Hypothalamus (tissue), 51 donors: ENCODE measurements around the gene TTC33.

Experiments used
- DNase-seq, 51 donors: peaks; one replicate each; lab custom pipeline; 2025; lab: John Stamatoyannopoulos, UW

Gene TTC33

DNA sequence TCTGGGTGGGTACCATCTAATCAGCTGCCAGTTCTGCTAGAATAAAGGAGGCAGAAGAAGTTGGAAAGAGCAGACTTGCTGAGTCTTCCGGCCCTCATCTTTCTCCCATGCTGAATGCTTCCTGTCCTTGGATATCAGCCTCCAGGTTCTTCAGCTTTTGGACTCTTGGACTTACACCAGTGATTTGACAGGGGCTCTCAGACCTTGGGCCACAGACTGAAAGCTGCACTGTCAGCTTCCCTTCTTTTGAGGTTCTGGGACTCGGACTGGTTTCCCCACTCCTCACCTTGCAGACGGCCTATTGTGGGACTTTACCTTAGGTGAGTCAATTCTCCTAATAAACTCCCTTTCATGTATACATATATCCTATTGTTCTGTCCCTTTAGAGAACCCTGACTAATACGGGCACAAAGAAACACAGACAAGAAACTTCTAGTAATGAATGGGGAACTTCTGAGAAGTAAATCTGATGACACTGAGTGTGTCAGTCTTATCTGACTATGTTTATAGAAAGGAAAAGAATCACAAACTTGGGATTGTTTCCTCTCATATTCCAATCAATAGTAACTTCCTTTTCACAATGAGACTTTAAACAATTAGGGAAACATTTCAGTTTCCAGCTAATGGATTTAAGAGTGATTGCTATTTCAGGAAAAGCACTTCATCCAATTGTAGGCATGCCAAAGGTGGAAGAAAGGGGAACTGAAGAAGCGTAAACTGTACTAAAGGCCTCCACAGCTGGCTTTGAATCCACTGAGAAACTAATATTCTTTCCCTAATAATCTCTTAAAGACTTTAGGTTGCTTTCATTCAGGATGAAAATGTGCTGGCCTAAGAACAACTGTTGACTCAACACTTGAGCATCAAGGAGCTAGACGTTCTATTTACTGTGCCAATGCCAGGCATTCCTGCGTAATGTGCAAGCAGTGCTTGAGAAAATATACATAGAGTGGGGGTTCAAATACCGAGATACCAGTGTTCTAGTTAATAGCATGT is 204.0 kb downstream of the TTC33 start:
- no peak for DNase-seq

DNA sequence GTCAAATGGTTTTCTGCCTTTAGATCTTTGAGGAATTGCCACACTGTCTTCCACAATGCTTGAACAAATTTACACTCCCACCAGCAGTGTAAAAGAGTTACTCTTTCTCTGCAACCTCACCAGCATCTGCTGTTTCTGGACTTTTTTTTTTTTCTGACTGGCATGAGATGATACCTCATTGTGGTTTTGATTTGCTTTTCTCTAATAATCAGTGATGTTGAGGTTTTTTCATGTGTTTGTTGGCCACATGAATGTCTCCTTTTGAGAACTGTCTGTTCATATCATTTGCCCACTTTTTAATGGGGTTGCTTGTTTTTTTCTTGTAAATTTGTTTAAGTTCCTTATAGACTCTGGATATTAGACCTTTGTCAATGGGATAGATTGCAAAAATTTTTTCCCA is 205.3 kb downstream of the TTC33 start:
- DNase-seq, result no peak

DNA sequence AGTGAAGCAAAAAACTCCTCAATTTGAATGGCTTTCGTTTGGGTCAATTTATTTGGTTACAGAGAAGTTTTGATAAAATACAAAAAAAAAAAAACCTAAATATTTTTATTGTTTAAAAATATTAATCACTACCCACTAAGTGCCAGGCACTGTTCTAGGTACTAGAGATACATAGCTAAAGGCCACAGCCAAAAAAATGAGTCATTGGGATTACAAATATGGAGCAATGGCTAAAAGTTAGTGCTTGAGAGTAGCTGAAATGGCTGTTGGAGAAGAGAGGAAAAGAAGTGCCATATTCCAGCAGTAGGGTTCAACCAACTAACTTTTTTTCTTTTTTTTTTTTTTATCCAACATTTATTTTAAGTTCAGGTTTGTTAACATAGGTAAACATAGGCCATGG is 206.1 kb downstream of the TTC33 start:
- DNase-seq, result no peak

DNA sequence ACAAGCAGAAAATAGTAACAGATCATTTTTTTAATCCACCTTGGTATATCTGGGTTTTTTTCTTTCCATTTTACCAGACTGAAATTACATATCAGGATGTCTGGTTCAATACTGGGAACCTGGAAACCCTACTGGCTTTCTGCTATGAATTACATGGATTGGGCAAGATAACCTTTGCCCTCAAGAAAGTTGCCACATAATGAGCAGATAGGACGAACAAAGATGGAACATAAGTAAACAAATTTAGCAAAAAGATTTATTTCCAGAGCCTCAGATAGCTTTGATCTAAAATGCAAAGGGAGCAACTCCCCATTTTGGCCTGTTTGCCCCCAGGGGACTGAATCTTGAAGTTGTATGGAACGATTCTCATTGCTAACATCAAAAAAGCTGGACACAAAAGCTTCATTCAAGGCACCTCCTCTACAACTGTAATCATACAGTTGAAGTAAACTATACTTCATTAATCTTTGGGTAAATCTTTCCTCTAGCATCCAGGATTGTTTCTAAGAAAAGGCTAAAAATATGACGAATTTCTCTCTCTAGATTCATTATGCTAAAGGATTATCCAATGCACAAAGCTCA is 207.7 kb downstream of the TTC33 start:
- no peak for DNase-seq

DNA sequence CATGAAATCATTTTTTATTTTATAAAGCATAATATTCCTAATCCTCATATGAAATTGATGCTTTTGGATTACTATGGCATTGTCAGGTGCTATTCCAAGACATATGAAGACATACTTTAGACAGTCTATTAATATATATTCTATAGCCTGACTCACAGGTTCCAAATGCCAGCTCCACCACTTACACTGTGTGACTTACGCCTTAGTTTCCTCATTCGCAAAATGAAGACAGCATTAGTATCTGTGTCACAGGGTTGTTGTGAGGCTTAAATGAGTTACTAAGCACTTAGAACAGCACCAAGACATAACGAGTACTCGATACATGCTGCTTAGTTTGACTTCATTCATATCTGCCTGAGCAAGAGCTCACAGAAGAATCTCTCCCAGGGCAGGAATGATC is 208.2 kb downstream of the TTC33 start:
- DNase-seq, result no peak

DNA sequence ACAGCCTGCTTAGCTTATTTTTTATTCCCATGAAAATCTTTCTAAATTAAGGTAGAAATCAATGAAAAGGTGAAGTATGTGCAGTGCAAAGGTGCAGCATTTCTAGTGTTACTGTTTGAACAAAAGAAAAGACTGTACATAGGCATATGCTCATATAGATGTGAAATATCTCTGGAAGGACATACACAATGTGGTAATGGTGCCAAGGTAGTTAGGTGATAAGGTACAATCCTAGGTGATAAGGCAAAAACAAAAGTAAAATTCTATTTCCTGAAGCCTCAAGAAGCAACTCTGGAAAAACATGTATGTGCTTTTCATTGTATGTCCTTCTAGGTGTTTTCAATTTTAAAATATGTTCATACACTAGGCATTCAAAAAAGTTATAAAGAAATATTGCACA is 215.5 kb downstream of the TTC33 start:
- DNase-seq, result no peak

DNA sequence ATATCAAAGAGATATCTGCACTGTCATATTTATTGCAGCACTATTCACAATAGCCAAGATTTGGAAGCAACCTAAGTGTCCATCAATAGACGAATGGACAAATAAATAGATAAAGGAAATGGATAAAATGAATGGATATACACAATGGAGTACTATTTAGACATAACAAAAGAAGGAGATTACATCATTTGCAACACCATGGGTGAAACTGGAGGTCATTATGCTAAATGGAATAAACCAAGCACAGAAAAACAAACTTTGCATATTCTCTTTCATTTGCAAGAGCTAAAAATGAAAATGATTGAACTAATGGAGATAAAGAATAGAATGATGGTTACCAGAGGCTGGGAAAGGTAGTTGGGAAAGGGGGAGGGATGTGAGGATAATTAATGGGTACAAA is 231.1 kb downstream of the TTC33 start:
- no peak for DNase-seq

DNA sequence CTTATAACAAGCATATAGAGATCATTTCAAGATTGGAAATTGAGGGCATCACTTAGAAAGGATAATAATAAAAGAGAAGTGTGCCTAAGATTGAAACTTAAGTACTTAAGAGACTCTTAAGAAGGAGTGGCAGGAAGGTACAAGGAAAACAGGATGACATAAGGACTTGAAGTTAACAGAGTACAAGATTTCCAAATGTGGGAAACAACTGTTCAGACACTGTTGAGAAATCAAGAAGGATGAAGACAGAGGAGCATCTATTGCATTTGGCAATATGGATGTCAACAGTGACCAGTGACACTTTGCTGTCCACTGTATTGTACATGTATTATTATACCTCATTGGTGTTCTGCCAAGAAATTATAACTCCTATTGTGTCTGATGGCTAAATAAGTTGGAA is 233.8 kb downstream of the TTC33 start:
- DNase-seq, result no peak

DNA sequence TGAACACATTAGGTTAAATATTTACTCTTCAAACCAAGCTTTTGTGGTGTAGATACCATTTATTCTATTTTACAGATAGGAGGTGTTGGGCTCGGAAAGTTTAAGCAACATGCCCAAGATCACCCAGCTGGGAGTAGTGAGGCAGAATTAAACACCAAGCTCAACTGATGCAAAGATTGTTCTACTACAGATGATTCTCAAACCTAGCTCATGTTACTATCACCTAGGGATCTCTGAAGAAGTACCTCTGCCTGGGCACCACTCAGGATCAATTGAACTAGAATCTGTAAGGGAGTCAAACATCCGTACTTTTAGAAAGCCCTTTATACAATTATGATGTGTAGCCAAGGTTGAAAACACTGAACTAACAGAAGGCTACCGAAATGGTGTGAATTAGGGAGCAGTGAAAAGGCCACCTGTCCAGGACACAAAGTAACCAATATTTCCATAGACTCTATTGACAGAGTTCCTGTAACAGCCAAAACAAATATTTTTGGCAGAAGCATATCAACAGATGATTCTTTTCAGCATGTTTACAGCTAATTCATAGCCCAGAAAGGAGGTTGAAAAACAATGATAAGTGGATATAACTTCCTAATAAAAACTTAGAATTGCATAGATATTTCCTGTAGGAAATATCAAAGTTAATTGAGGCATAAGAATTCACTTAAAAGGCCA is 234.5 kb downstream of the TTC33 start:
- no peak for DNase-seq

DNA sequence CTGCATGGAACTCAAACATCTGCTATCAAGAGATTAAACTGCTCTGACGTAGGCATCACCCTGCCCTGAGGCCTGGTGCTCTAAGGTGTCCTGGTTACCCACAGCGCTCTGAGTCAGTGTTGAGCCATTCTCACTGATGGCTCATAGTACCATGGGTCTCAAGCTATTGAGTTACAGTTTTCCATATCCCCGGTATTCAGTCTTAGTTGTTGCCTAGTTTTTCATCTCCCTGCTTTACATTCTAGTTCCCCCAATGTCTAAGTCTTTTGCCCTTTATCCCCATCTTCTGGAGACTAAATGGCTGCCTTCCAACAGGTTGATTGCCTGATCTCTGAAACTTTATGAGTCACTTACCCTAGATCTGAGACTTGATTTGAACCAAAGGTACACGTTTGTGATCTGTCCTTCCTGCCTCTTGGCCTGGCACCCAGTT is 237.3 kb downstream of the TTC33 start:
- DNase-seq, result no peak

DNA sequence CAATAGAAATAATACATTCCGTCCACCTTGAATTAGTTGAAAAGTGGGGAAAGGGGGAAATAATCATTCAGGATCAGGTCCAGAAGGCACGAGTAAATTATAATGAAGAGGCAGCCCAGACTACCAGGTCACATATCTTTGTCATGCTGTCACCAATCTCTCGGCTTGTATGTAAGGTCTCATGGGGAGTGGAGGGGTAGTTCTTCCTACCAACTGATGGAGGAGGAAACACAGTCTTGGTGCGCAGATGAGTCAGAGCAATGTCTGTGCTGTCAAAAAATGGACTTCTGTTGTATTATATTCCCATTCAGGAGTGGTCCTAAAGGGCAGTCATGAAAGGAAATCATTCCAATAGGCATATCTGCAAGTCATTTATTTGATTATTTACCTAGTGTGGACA is 240.3 kb downstream of the TTC33 start:
- DNase-seq, result no peak

DNA sequence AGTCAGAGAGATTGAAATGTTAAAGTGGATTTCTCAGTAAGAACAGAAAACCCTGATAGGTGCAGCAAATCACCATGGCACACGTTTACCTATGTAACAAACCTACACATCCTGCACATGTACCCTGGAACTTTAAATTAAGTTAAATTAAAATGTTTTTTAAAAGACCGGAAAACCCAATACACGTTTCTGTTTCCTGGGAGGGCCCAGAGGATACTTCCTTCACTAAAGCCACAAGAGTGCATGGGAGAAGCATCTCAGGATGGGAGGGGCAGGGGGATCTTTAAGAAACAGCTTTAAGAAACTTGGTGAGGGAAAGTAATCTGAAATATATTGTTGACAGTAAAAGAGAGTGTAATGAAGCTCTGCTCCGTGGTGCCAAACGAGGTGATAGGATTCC is 240.8 kb downstream of the TTC33 start:
- no peak for DNase-seq

DNA sequence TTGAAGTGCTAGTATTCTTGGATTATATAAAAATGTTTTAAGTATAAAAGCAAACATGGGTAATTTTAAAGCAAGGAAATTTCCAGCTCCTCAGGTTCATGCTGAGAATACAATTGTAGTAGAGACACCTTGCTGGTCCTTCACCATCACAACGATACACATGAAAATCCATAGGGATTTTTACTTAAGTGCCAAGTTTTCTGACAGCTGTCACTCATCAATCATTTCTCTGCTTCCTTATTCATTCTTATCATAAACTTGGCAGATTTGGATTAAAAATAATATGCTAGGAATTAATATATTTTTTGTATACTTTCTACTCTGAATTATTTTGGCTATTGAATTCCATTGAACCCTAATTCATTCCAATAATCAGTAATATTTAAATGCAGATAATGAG is 244.0 kb downstream of the TTC33 start:
- DNase-seq, result no peak

DNA sequence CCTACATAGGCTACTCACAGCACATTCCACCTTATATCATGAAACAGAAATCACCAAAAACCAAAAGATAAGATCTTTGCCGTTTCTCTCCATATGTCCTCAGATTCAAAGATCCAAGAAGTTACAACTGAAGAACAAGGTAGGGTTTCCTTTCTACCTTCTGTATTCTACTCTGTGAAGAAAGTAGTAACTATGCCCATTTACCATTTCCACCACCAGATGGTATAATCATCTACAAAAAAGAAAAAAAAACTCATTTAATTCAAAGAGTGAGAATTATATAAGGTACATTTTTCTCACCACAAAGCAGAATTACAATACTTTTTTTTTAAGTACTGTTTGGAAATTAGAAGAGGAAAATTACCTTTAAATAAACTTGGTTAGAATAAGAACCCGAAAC is 248.7 kb downstream of the TTC33 start:
- DNase-seq, result no peak

DNA sequence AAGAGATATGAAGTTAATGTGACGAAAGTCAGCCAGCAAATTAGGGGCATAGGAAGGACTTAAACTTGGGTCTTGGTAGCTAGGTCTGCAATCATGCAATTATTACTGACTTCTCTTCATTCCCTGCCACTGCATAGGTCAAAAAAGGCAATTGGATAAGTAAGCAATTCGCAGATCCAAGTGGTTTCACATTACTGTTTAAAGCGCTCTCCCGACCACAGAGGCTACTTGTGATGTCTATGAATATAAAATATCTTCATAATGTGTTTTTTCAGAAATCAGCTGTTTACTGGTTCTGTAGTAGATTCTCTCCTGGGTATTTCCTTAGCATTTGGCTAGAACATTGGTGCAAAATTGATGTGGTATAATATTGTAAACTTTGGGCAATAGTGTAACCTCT is 250.7 kb downstream of the TTC33 start:
- DNase-seq, result no peak

DNA sequence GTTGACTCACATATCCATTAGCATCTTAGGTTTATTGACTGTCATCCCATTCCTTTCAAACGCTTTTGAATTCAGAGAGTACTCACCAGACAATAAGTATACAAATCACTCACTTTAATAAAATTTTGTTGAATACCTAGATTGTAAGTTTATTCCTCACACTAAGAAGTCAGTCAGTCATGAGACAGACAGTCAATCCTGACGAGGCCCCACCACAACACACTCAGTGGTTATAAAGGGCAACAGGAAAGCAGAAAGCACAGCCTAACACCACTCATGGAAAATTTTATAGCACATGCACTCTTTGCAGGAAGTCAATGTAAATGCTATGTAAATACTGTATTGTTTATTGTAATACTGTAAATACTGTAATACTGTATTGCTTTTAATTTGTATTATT is 252.3 kb downstream of the TTC33 start:
- DNase-seq, result no peak

DNA sequence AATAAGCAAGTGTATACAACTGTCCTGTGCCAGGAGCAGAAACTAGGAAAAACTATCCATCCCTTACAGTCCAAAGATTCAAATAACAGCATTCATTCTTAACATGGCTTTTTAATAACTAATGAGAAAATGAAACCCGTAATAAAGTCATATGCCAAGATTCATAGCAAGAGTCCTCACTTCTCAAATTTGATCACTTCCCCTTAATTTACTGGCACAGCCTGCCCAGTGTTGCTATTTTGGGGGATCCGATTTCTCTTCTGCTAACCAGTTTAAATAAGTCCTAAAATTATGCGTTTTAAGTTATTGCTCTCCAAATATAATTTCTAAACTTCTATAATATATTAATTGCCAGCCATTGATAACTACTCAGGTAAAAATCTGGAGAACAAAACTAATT is 253.0 kb downstream of the TTC33 start:
- no peak for DNase-seq

DNA sequence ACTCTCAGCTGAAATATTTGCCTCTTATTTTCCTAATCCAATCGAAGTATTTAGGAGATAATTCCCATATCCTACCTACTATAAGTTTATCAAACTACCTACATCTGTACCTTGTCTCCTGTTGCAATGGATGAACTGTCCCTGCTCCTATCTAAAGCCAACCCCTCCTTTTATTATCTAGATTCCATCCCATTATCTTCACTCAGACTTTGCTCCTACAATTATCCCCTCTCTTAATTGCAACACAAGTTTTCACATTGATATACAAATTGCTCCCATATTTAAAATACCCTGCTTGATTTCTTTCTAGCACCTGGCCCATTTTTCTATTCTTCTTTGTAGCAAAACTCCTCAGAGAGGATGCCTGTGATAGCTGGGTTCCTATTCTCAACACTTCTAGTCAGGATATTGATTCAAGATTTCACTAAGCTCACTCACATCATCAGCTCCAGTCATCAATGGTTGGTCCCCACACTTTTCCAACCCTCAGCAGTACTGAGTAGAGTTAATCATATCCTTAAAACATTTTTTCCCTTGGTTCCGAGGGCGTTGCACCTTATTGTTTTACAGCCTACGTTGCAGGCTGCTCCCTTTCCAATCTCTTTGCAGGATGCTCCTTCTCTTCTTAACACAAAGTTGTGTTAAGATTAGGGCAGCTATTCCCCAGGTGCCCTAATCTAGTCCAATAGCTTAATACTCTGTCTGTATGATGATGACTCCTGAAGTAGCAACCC is 253.9 kb downstream of the TTC33 start:
- no peak for DNase-seq

DNA sequence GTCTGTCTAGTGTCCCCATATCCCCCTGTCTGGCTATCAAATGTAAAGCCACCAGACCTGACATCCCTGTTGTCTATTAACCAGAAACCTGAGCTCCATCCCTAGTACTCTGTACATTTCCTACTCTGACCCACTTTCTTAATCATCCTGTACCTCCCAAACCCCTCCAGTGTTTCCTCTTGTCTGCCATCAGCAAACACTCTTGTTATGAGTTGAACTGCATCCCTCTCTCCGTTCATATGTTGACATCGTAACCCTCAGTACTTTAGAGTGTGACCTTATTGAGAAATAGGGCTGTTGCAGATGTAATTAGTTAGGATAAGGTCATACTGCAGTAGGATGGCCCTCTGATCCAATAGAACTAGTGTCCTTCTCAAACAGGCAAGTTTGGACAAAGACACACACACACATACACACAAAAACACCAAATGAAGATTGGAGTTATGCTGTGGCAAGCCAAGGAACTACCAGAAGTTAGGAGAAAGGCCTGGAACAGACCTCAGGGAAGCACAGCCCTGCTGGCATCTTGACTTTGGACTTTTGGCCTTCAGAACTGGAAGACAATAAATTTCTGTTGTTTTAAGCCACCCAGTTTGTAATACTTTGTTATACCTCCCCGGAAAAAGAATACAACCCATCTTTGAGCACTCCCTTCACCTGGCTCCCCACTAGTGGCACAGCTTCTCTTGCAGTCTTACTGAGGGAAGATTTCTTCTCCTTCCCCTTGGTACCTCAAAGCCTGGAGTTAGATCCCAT is 256.1 kb downstream of the TTC33 start:
- no peak for DNase-seq

DNA sequence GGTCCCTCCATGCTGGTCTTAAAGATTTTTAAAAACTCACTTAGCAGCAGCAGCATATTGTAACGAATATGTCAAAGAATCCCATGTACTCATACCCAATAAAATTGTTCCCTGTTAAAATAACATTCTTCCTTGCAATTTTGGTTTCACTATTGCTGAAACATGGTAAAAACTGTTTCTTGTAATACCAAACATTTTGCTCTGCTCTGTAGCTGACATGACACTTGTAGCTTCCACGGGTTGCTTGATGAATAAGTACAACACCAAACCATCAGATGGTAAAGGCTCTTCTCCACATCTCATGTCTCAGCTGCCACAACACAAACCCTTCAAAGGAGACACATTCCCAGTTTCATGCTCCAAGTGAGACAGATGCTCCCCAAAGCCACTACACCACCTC is 256.8 kb downstream of the TTC33 start:
- no peak for DNase-seq
